Ascending aorta (tissue), 2 donors: ENCODE data around the gene FAP. TPM values are rescaled to one million over a fixed set of nuclear protein-coding genes. Genes with fewer than 3 reads are reported as not detected.
A peak's percentile ranks its signal among the peaks of the same experiment; 100 is the strongest.

Source experiments
- DNase-seq, 2 donors: peaks; one replicate each; pipeline ENCODE4 v3.0.0-alpha.2; 2019; ENCODE audit warnings: low spot score in 2 of 2
- H3K27ac ChIP-seq, 2 donors: fragments of 200-600 bp; sonication (generic); one replicate each; pipeline ENCODE4 v1.5.1; 2016 to 2017; ENCODE audit warnings: mild to moderate bottlenecking in 1 of 2
- H3K27me3 ChIP-seq: fragments of 200-600 bp; sonication (generic); one replicate; pipeline ENCODE4 v1.5.1; 2017
- H3K36me3 ChIP-seq, 2 donors: fragments of 200-600 bp; sonication (generic); one replicate each; pipeline ENCODE4 v1.5.1; 2016
- H3K4me1 ChIP-seq, 2 donors: fragments of 200-600 bp; sonication (generic); one replicate each; pipeline ENCODE4 v1.5.1; 2016 to 2017; ENCODE audit warnings: mild to moderate bottlenecking in 1 of 2
- H3K4me3 ChIP-seq, 2 donors: fragments of 200-600 bp; sonication (generic); one replicate each; pipeline ENCODE4 v1.5.1; 2016 to 2017; ENCODE audit warnings: mild to moderate bottlenecking in 1 of 2
- H3K9me3 ChIP-seq, 2 donors: fragments of 200-600 bp; sonication (generic); one replicate each; pipeline ENCODE4 v1.5.1; 2016
- intact Hi-C: fragments of 100-400 bp; cut with DNase I; formaldehyde crosslinking; loops from one replicate; pipeline ENCODE4 v1.15.1; 2023
- total RNA-seq: library from RNA; depleted of rRNA; stranded (reverse); fragments of >200 nt; gene quantifications from one replicate; pipeline ENCODE4 v1.1.0, GENCODE V29; 2016
- TF ChIP-seq, protein P1 (sequence below), 3 experiments: fragments of 200-600 bp in 2 of 3; fragments of 450-650 bp in 1 of 3; sonication (generic) in 2 of 3; IDR thresholded peaks; one replicate each; pipeline ENCODE4 v1.5.1; 2016 to 2019; ENCODE audit warnings: antibody characterized with exemption in 3 of 3, mild to moderate bottlenecking in 1 of 3, moderate library complexity in 1 of 3

FAP gene
- total RNA-seq, 1 donor from 2014 or later, result 16.7 TPM

DNA sequence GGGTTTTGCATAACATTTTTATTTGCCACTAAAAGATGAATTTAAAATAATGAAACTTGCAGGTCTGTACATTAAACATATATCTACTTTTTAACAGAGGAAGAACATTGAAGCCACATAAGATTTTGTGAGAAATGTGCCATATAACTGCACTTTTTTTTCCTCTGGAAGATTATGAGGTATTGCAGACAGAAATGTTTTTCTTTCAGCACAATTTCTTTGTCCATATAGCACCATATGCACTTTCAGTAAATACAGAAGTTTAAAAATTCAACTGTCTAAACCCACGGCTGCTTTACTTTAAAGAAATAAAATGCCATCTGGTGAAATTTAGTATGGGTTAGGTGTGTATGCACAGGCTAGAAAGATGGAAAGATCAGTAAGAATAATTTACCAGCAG, 470 bp upstream of the FAP start:
- no peak for DNase-seq
- Histone ChIP-seq H3K4me1 (peaks cover 3 to 22% of the 10 kb centered on the region in 2 donors), H3K4me3 (peak overlapping the region in 1 of 2 donors; percentile 56), H3K36me3 (no peaks in the 10 kb centered on the region), H3K27me3 (no peaks in the 10 kb centered on the region), H3K27ac (peak overlapping the region; percentile 74 to 75), H3K9me3 (no peaks in the 10 kb centered on the region)
- intact Hi-C loops, result loop anchor here (2.0 kb wide), 1 partner anchor 17 kb away; no protein-coding TSS in a partner anchor
- TF ChIP-seq, protein P1, sequence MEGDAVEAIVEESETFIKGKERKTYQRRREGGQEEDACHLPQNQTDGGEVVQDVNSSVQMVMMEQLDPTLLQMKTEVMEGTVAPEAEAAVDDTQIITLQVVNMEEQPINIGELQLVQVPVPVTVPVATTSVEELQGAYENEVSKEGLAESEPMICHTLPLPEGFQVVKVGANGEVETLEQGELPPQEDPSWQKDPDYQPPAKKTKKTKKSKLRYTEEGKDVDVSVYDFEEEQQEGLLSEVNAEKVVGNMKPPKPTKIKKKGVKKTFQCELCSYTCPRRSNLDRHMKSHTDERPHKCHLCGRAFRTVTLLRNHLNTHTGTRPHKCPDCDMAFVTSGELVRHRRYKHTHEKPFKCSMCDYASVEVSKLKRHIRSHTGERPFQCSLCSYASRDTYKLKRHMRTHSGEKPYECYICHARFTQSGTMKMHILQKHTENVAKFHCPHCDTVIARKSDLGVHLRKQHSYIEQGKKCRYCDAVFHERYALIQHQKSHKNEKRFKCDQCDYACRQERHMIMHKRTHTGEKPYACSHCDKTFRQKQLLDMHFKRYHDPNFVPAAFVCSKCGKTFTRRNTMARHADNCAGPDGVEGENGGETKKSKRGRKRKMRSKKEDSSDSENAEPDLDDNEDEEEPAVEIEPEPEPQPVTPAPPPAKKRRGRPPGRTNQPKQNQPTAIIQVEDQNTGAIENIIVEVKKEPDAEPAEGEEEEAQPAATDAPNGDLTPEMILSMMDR (IDR thresholded peaks at IDR 0.05), result no peak

DNA sequence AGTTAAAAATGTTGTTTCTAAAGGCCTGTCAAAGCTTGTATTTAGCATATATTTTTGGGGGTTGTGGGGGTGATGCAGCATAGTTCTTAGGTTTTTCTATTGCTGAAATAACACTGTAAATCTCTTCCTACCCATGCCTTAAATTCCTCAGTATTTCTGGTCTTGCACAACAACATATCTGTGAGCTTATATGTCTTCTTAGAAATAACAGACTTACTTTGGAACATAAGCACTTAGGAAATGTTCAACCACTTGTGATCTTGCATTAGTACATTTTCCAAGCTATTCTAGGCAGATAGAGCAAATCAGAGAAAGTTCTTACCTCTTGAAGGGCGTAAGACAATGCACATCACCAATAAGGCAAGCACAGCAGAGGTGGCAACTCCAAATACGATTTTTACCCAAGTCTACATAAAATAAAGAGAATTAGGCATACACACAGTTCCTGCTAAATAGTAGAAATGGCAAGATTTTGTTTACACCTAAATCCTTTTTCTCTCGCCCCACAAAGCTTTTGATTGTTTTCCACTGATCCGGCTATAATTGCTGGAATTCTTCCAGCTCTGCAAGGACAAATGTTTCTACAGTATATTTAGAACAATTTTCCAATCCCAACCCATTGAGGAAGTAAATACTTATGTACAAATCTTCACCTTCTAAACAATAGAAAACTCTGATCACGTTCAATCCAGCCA, 512 bp downstream of the FAP start:
- H3K36me3 ChIP-seq, result no peaks in the 10 kb centered on the region
- intact Hi-C loops, result no loop called here
- TF ChIP-seq, protein P1 (IDR thresholded peaks at IDR 0.05), result no peak
- H3K27me3 ChIP-seq, result no peaks in the 10 kb centered on the region
- peak overlapping the region; percentile 27 to 56 for H3K4me3 ChIP-seq
- no peaks in the 10 kb centered on the region for H3K9me3 ChIP-seq
- no peak for DNase-seq
- peaks cover 3 to 22% of the 10 kb centered on the region in 2 donors for H3K4me1 ChIP-seq
- peak overlapping the region; percentile 54 to 75 for H3K27ac ChIP-seq

DNA sequence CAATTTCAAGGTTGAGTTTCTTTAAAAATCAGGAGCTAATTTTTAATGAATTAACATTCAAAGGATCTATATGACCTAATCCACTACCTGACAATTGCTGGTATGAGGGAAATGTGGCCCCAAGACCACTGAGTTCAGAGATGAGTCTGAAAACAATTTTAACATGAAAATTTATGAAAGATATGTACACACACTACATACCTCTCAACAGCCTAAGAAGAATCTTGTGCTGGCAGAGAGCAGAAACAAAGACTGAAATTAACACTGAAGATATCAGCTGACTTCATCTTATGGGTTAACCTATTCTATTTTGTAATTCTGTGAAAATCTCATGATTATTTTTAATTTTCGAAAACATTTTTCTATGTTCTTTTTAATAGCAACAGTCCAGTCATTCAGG, 1.7 kb downstream of the FAP start:
- intact Hi-C loops, result no loop called here
- H3K9me3 ChIP-seq, result no peaks in the 10 kb centered on the region
- DNase-seq, result no peak
- H3K27ac ChIP-seq, result peak overlapping the region in 1 of 2 donors; percentile 29
- peak overlapping the region in 1 of 2 donors; percentile 56 for H3K4me3 ChIP-seq
- no peaks in the 10 kb centered on the region for H3K36me3 ChIP-seq
- H3K4me1 ChIP-seq, result peaks cover 3 to 22% of the 10 kb centered on the region in 2 donors
- TF ChIP-seq, protein P1 (IDR thresholded peaks at IDR 0.05), result no peak
- no peaks in the 10 kb centered on the region for H3K27me3 ChIP-seq

DNA sequence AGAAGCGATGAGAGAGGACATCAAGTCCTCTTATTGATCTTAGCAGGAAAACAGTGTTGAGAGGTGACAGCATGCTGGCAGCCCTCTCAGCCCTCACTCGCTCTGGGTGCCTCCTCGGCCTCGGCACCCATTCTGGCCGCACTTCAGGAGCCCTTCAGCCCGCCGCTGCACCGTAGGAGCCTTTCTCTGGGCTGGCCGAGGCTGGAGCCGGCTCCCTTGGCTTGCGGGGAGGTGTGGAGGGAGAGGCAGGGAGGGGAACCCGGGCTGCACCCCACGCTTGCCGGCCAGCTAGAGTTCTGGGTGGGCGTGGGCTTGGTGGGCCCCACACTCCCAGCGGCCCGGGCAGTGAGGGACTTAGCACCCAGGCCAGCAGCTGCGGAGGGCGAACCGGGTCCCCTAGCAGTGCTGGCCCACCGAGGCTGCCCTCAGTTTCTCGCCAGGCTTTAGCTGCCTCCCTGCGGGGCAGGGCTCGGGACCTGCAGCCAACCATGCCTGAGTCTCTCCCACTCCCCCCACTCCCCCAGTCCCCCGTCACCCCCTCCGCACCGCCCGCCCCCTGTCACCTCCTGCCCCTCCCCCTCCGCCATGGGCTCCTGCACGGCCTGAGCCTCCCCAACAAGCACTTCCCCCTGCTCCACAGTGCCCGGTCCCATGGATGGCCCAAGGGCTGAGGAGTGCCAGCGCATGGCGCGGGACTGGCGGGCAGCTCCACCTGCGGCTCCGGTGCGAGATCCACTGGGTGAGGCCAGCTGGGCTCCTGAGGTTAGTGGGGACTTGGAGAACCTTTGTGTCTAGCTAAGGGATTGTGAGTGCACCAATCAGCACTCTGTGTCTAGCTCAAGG, 8.4 kb downstream of the FAP start:
- no peaks in the 10 kb centered on the region for H3K9me3 ChIP-seq
- H3K27ac ChIP-seq, result no peak overlapping the region
- H3K4me1 ChIP-seq, result peaks cover 0 to 4% of the 10 kb centered on the region in 2 donors
- no peak for DNase-seq
- intact Hi-C loops, result no loop called here
- H3K4me3 ChIP-seq, result no peak overlapping the region
- no peaks in the 10 kb centered on the region for H3K27me3 ChIP-seq
- no peaks in the 10 kb centered on the region for H3K36me3 ChIP-seq
- TF ChIP-seq, protein P1 (IDR thresholded peaks at IDR 0.05), result no peak

DNA sequence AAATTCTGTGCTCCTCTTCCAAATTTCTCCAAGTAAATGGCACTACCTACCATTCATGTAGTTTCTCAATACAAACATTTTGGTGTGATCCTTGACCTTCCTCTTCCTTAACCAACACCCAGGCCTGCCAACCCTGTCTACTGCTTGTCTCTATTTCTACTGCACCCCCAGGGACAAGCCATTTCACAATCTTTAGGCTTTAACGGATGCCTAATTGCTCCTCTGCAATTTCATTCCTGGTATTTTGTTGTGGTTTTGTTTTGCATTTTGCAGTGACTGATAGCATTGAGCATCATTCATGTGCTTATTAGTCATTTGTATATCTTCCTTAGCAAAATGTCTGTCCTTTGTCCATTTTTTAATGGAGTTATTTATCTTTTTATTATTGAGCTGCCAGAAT, 10.0 kb downstream of the FAP start:
- no peaks in the 10 kb centered on the region for H3K36me3 ChIP-seq
- no peak overlapping the region for H3K27ac ChIP-seq
- H3K4me1 ChIP-seq, result peaks cover 0 to 4% of the 10 kb centered on the region in 2 donors
- DNase-seq, result no peak
- no peaks in the 10 kb centered on the region for H3K9me3 ChIP-seq
- no peaks in the 10 kb centered on the region for H3K27me3 ChIP-seq
- intact Hi-C loops, result no loop called here
- TF ChIP-seq, protein P1 (IDR thresholded peaks at IDR 0.05), result no peak
- no peak overlapping the region for H3K4me3 ChIP-seq
